Lung microvascular endothelial cell (primary cell): Measurements from ENCODE around the gene HAP1. TPM values are rescaled to one million over a fixed set of nuclear protein-coding genes. Genes with fewer than 3 reads are reported as not detected.

ENCODE experiments used
- DNase-seq, 2 donors: peaks; one replicate each; pipeline versions ENCODE4 v3.0.0 to v3.0.0-alpha.2; 2010; ENCODE audit warnings: low read depth in 2 of 2
- total RNA-seq: library from RNA; depleted of rRNA; stranded (reverse); fragments of >200 nt; gene quantifications from 2 replicates; pipeline ENCODE4 v1.2.1, GENCODE V29; 2014

The HAP1 gene
- under 0.01 and 0.20 TPM in 2 replicates for total RNA-seq

GRCh38 chr17:41734139-41734948 lies at the start of gene HAP1:
HAP1 (minus strand) TSS chr17:41734643; CDS start chr17:41734634, 9 bp downstream.
- peak in 1 of 2 donors; percentile 14 for DNase-seq

DNA sequence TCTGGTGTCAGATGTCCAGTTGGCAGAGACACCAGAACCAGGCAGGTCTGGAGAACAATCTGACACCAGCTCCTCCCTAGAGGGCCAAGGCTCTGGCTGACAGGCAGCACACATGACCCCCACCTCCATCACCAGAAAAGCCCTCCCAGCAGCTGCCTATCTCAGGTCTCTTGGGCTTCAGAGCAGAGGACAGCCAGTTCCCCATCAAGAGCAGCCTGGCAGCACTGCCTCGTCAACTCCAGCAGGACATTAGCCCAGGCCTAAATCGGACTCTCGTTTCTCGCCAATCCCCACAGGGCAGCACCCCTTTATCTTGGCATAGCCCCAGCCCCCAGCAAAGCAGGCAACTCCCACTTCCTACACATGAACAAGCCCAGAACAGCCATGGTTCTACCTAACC lies 47.7 kb upstream of the HAP1 start:
- peak in 1 of 2 donors; percentile 43 for DNase-seq

GRCh38 chr17:41781404-41782110 lies 47.1 kb upstream of the HAP1 start:
- DNase-seq = no peak

- DNase-seq = no peak
Observed at GRCh38 chr17:41779954-41780353, 45.5 kb upstream of the HAP1 start.

GRCh38 chr17:41777574-41778188 lies 43.2 kb upstream of the HAP1 start:
- peak; percentile 99 to 100 for DNase-seq

GRCh38 chr17:41777157-41777573 lies 42.7 kb upstream of the HAP1 start:
- DNase-seq = peak in 1 of 2 donors; percentile 91

DNA sequence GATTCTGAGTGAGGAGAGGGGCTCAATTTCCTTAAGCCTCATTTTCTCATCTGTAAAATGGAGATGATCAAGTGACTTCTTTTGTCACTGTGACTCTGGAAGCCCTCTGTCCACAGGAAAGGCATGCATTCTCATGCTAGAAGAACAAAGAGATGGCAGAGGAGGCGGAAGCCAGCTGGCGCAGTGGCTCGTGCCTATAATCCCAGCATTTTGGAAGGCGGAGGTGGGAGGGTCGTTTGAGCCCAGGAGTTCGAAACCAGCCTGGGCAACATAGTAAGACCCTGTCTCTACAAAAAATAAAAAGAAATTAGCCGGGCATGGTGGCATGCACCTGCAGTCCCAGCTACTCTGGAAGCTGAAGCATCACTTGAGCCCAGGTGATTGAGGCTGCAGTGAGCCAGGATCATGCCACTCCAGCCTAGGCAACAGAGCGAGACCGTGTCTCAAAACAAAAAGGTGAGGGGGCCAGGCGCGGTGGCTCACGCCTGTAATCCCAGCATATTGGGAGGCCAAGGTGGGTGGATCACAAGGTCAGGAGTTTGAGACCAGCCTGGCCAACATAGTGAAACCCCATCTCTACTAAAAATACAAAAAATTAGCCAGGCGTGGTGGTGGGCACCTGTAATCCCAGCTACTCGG lies 41.9 kb upstream of the HAP1 start:
- peak in 1 of 2 donors; percentile 63 for DNase-seq

DNA sequence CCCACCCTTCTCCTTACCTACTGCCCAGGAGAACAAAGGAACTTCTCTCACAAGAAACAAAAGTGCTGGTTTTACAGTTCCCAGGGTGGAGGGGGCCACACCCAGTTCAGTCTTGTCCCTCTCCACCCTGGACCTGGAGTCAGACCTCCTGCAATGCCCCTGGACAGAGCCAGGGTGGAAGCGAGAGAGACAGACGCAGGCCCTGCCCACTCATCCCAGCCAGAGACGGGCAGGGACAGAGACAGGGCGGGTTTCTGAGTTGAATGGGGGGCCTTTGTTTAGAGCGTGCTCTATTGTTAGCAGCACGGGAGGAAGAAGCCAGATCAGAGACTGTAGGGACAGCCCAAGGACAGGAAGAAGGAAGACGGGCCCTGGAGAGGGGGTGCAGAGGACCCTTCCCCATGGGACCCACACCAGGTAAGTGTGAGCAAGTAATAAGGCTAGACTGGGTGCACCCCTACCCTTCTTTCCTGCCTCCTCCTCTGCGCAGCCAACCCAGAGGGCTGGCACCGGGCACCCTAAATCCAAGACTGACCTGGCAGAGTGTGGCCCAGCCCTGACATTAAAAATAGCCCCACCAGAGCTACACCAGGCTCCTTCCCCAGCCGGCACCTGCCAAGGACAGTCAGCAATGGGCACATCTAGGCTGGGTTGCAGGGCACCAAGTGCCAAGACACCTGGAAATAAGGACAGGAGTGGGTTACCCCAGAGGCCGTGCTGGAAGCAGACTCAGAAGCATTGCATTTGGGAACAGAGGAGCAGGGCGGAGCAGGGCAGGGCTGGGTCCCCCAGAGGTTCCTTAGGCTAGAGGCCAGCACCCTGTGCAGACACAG lies 41.2 kb upstream of the HAP1 start:
- peak; percentile 58 to 65 for DNase-seq

GRCh38 chr17:41773731-41774193 lies 39.3 kb upstream of the HAP1 start:
- DNase-seq = no peak

- peak; percentile 75 to 92 for DNase-seq
Observed at GRCh38 chr17:41773190-41773588, 38.7 kb upstream of the HAP1 start.

DNA sequence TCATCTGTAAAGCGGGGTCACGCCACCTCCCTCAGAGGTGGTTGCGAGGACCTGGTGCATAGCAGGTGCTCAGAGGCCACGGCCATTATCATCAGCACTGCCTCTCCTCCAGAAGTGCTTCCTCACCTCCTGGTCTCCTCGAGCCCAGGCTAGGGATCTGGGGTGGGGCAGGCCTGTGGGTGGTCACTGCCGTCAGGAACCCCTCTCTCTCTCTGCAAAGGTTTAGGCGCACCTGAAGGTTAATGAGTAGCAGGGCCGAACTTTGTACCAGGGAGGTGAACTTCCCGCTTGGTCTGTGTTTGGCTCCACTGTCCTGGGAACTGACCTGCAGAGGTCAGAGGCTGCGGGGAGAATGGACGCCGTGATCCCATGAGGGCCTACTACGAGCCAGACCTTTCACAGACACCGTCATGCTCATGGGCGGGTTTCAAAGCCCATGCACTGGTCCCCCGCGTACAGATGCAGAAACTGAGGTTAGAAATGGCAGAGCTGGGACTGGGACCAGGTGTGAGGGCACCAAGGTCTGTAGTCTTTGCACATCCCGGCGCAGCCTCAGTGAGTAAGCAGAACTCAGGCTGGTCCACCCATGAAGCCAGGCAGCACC lies 38.2 kb upstream of the HAP1 start:
- DNase-seq = no peak

GRCh38 chr17:41772218-41772585 lies 37.8 kb upstream of the HAP1 start:
- no peak for DNase-seq

DNA sequence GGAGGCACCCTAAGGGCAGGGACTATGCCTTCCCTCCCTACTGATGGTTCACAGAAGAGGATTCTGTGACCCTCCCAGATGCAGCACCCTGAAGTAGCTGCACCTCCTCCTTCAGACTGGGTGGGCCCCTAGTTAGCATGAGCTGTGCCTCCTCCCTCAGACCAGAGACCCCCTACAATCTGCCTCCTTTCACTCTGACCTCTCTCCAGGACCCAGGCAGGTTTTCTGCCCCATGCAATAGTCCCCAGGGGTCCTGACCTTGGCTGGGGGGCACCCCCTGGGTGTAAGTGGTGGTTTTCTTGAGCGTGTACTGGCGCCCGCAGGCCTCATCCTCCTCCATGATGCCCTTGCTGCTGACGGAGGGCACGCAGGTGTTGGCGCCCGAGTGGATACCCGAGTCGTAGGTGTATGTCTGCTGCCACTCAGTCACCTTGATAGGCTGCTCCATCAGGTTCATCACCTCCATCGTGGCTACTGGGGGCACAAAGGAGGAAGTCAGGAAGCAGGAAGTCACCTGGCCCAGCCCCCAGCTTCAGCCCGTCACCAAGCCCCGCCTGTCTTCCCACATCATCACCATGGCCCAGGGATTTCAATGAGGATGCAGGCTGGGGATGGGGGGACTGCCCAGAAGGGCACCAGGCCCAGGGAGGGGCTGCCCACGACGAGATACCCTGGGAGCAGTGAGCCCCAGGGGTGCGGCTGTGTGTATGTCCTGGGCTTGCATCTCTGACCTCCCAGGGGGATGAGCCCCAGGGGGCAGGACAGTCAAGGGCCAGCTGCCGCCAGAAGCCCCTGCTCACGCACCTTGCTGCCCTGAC lies 37.2 kb upstream of the HAP1 start:
- no peak for DNase-seq

DNA sequence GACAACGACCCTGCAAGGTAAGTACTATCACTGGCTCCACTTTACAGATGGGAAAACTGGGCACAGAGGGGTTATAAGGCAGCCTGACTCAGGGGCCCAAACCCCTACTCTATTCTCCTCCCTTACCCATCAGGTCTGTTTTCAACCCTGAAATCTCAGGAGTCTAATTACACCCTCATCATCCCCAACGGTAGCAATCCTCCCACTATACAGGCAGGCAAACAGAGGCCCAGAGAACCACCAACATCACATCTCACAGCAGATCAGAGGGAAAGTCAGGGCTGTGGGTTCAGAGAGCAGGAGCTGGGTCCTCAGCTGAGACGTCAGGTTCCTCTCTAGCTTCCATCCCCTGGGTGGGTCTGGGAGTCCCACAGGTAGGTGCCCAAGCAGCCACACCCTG lies 35.5 kb upstream of the HAP1 start:
- DNase-seq = no peak

GRCh38 chr17:41769346-41769862 lies 35.0 kb upstream of the HAP1 start:
- no peak for DNase-seq

DNA sequence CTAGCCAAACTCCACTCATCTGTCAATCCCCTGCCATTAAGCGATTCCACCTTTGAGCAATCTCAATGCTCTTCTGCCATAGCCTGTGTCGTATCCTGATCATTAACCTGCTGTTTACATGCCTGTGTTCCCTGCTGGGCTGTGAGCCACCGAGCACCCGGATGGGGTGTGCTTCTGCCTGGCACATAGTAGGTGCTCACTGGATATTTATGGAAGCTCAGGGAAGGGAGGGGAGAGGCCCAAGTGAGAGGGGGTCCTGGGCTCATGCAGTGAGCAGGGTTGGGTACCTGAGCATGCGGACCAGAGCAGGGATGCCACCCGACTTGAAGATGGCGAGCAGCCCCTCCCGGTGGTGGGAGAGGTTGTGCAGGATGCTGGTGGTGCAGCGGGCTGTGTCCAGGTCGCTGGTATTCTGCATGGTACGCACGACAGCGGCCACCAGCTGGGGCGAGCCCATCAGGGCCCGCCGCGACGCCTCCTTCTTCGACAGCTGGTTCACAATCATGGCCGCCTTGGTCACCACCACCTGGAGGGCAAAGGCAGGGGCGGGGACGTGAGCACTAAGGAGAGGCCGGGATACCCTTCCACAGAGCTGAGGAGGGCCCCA lies 34.3 kb upstream of the HAP1 start:
- DNase-seq = no peak

- peak in 1 of 2 donors; percentile 1 for DNase-seq
Observed at GRCh38 chr17:41767324-41768042, 33.0 kb upstream of the HAP1 start.

DNA sequence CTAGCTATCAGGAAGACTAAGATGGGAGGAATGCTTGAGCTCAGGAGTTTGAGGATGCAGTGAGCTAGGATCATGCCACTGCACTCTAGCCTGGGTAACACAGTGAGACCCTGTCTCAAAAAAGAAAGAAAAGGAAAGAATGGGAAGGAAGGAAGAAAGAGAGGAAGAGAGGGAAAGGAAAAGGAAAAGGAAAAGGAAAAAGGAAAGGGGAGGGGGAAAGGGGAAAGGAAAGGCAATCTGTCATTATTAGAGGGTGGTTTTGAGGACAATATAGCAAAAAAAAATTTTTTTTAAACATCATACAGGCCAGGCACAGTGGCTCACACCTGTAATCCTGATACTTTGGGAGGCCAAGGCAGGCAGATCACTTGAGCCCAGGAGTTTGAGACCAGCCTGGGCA lies 31.7 kb upstream of the HAP1 start:
- DNase-seq = no peak
